ENCODE measurements around the gene RFTN1. TPM values are rescaled to one million over a fixed set of nuclear protein-coding genes. Genes with fewer than 3 reads are reported as not detected.

The RFTN1 gene
- polyA plus RNA-seq, 3 donors = 17.4 to 28.0 (median 27.2) TPM

GRCh38 chr3:16476636-16477035 lies 36.9 kb downstream of the RFTN1 start:
- WGBS (ENCODE audit: insufficient coverage) = no CpG with 5 or more reads among the region's 5 CpGs

GRCh38 chr3:16475766-16476165 lies 37.7 kb downstream of the RFTN1 start:
- no peak overlapping the region for H3K27ac Mint-ChIP-seq
- Histone ChIP-seq H3K9ac (ENCODE audit: insufficient read depth, low read length, poor library complexity, severe bottlenecking) (no peak overlapping the region), H3K27ac (ENCODE audit: low read depth in 1 of 2, low read length in 2 of 2) (no peak overlapping the region), H4K20me1 (ENCODE audit: insufficient read depth, low read length) (no peaks in the 10 kb centered on the region), H3K4me1 (ENCODE audit: control insufficient read depth in 1 of 2, insufficient read depth in 2 of 2, low read length in 2 of 2) (peaks cover under 1 to 5% of the 10 kb centered on the region in 2 donors), H3K36me3 (replicated peaks in 1 of 2; ENCODE audit: control insufficient read depth in 1 of 2, insufficient read depth in 2 of 2, low read length in 2 of 2) (peaks cover 9 to 46% of the 10 kb centered on the region in 2 donors), H3K79me2 (ENCODE audit: insufficient read depth, low read length) (peaks cover 13% of the 10 kb centered on the region), H3K4me3 (replicated peaks in 1 of 3; ENCODE audit: low read depth in 2 of 3, low read length in 3 of 3) (no peak overlapping the region), H3K4me2 (replicated peaks; ENCODE audit: extremely low read depth, low read length, poor library complexity, severe bottlenecking) (no peak overlapping the region), H3K9me3 (replicated peaks in 1 of 2; ENCODE audit: control insufficient read depth in 1 of 2, insufficient read depth in 1 of 2, low read length in 2 of 2) (no peaks in the 10 kb centered on the region), H3K27me3 (ENCODE audit: control insufficient read depth in 2 of 2, insufficient read depth in 2 of 2, low read length in 2 of 2) (no peaks in the 10 kb centered on the region), H2AFZ (ENCODE audit: insufficient read depth, low read depth, low read length, poor library complexity, severe bottlenecking) (no peak overlapping the region)
- peaks cover 0 to 6% (median 4%) of the 10 kb centered on the region in 7 donors for H3K9me3 Mint-ChIP-seq
- H3K27me3 Mint-ChIP-seq (ENCODE audit: low read depth in 3 of 3) = no peaks in the 10 kb centered on the region
- TF ChIP-seq, protein P1, sequence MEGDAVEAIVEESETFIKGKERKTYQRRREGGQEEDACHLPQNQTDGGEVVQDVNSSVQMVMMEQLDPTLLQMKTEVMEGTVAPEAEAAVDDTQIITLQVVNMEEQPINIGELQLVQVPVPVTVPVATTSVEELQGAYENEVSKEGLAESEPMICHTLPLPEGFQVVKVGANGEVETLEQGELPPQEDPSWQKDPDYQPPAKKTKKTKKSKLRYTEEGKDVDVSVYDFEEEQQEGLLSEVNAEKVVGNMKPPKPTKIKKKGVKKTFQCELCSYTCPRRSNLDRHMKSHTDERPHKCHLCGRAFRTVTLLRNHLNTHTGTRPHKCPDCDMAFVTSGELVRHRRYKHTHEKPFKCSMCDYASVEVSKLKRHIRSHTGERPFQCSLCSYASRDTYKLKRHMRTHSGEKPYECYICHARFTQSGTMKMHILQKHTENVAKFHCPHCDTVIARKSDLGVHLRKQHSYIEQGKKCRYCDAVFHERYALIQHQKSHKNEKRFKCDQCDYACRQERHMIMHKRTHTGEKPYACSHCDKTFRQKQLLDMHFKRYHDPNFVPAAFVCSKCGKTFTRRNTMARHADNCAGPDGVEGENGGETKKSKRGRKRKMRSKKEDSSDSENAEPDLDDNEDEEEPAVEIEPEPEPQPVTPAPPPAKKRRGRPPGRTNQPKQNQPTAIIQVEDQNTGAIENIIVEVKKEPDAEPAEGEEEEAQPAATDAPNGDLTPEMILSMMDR (IDR thresholded peaks at IDR 0.05) = no peak
- H3K4me1 Mint-ChIP-seq = peaks cover 19% of the 10 kb centered on the region
- intact Hi-C loops (cut with micrococcal nuclease) = no loop called here
- no peak overlapping the region for H3K4me3 Mint-ChIP-seq
- DNase-seq = no peak
- WGBS (ENCODE audit: insufficient coverage) = no CpG with 5 or more reads among the region's 3 CpGs
- peaks cover 43 to 60% of the 10 kb centered on the region in 2 donors for H3K36me3 Mint-ChIP-seq

More at GRCh38 chr3:16476636-16477035, 36.9 kb downstream of the RFTN1 start:
- peaks cover 13% of the 10 kb centered on the region for H3K79me2 ChIP-seq (ENCODE audit: insufficient read depth, low read length)
- Mint-ChIP-seq H3K4me1 (peaks cover 28% of the 10 kb centered on the region), H3K27ac (peak overlapping the region in 1 of 7 donors; percentile 83), H3K9me3 (peaks cover 0 to 6% (median 2%) of the 10 kb centered on the region in 7 donors), H3K4me3 (no peak overlapping the region), H3K36me3 (peaks cover 39 to 53% of the 10 kb centered on the region in 2 donors), H3K27me3 (ENCODE audit: low read depth in 3 of 3) (no peaks in the 10 kb centered on the region)
- intact Hi-C loops (cut with micrococcal nuclease) = no loop called here
- no peak overlapping the region for H3K4me2 ChIP-seq (replicated peaks; ENCODE audit: extremely low read depth, low read length, poor library complexity, severe bottlenecking)
- no peak overlapping the region for H2AFZ ChIP-seq (ENCODE audit: insufficient read depth, low read depth, low read length, poor library complexity, severe bottlenecking)
- H3K36me3 ChIP-seq (replicated peaks in 1 of 2; ENCODE audit: control insufficient read depth in 1 of 2, insufficient read depth in 2 of 2, low read length in 2 of 2) = peaks cover 9 to 40% of the 10 kb centered on the region in 2 donors
- H4K20me1 ChIP-seq (ENCODE audit: insufficient read depth, low read length) = no peaks in the 10 kb centered on the region
- TF ChIP-seq, protein P1 (IDR thresholded peaks at IDR 0.05) = no peak
- no peak overlapping the region for H3K27ac ChIP-seq (ENCODE audit: low read depth in 1 of 2, low read length in 2 of 2)
- DNase-seq = no peak
- H3K27me3 ChIP-seq (ENCODE audit: control insufficient read depth in 2 of 2, insufficient read depth in 2 of 2, low read length in 2 of 2) = no peaks in the 10 kb centered on the region
- H3K4me3 ChIP-seq (replicated peaks in 1 of 3; ENCODE audit: low read depth in 2 of 3, low read length in 3 of 3) = no peak overlapping the region
- H3K9ac ChIP-seq (ENCODE audit: insufficient read depth, low read length, poor library complexity, severe bottlenecking) = no peak overlapping the region
- H3K4me1 ChIP-seq (ENCODE audit: control insufficient read depth in 1 of 2, insufficient read depth in 2 of 2, low read length in 2 of 2) = peaks cover 6 to 13% of the 10 kb centered on the region in 2 donors
- no peaks in the 10 kb centered on the region for H3K9me3 ChIP-seq (replicated peaks in 1 of 2; ENCODE audit: control insufficient read depth in 1 of 2, insufficient read depth in 1 of 2, low read length in 2 of 2)
